CD4-positive, alpha-beta T cell treated with Interferon alpha-2 for 1 hour (primary cell): ENCODE data around the gene EEF1AKMT2.
"Not testable (repeated sequence)": the region's sequence is repeated elsewhere in the genome, so short reads cannot be mapped to it uniquely, and the experiment has no call there.

Experiments used
- DNase-seq, 2 donors: peaks; one replicate each; pipeline ENCODE4 v3.0.0-alpha.2; 2020 to 2022

The EEF1AKMT2 gene

GRCh38 chr10:124754227-124754626, 37.5 kb downstream of the EEF1AKMT2 start:
- no peak for DNase-seq

GRCh38 chr10:124748953-124749645, 42.6 kb downstream of the EEF1AKMT2 start:
- DNase-seq = no peak

- DNase-seq = no peak
These were observed 43.5 kb downstream of the EEF1AKMT2 start for GRCh38 chr10:124748166-124748565.

- DNase-seq = no peak
These were observed 43.9 kb downstream of the EEF1AKMT2 start for GRCh38 chr10:124747745-124748144.

GRCh38 chr10:124746992-124747391, 44.7 kb downstream of the EEF1AKMT2 start:
- DNase-seq = no peak

GRCh38 chr10:124746447-124746846, 45.2 kb downstream of the EEF1AKMT2 start:
- not testable (repeated sequence) for DNase-seq

- peak in 1 of 2 donors; percentile 79 for DNase-seq
These were observed 46.0 kb downstream of the EEF1AKMT2 start for GRCh38 chr10:124745673-124746072.

GRCh38 chr10:124745252-124745651, 46.4 kb downstream of the EEF1AKMT2 start:
- DNase-seq = no peak

- peak; percentile 77 to 84 for DNase-seq
These were observed 47.3 kb downstream of the EEF1AKMT2 start, which contains the start of gene FAM53B for GRCh38 chr10:124744102-124745050. TSS of gene FAM53B (minus strand) at chr10:124744378. CDS start at chr10:124706713, 37,665 bp downstream.

- DNase-seq = no peak
These were observed 48.2 kb downstream of the EEF1AKMT2 start for GRCh38 chr10:124743191-124744101.

- DNase-seq = no peak
These were observed 49.1 kb downstream of the EEF1AKMT2 start for GRCh38 chr10:124742413-124743190.

- peak in 1 of 2 donors; percentile 43 for DNase-seq
These were observed 49.7 kb downstream of the EEF1AKMT2 start for GRCh38 chr10:124741922-124742412.

GRCh38 chr10:124741281-124741921, 50.3 kb downstream of the EEF1AKMT2 start:
- peak; percentile 73 to 83 for DNase-seq

GRCh38 chr10:124740369-124741280, 51.1 kb downstream of the EEF1AKMT2 start:
- peak in 1 of 2 donors; percentile 43 for DNase-seq

- peak in 1 of 2 donors; percentile 54 for DNase-seq
These were observed 51.7 kb downstream of the EEF1AKMT2 start for GRCh38 chr10:124739986-124740368.

GRCh38 chr10:124739119-124739921, 52.4 kb downstream of the EEF1AKMT2 start:
- no peak for DNase-seq

GRCh38 chr10:124738441-124738840, 53.2 kb downstream of the EEF1AKMT2 start:
- DNase-seq = no peak

- DNase-seq = no peak
These were observed 54.0 kb downstream of the EEF1AKMT2 start for GRCh38 chr10:124737708-124738107.

GRCh38 chr10:124737221-124737620, 54.5 kb downstream of the EEF1AKMT2 start:
- DNase-seq = no peak
